GM19240 (cell line): ENCODE data around the gene SKIC8.

Source experiments
- DNase-seq: peaks from one replicate; pipeline ENCODE4 v3.0.0; 2011; ENCODE audit warnings: low spot score; ENCODE audit not compliant: insufficient read length

SKIC8 gene

GRCh38 chr15:78292219-78292618, 7.2 kb downstream of the SKIC8 start:
- no peak for DNase-seq

GRCh38 chr15:78291698-78292097, 7.7 kb downstream of the SKIC8 start:
- no peak for DNase-seq

GRCh38 chr15:78291052-78291451, 8.4 kb downstream of the SKIC8 start:
- no peak for DNase-seq

- no peak for DNase-seq
Observed at GRCh38 chr15:78290222-78290621, 9.2 kb downstream of the SKIC8 start.

- DNase-seq, result no peak
Observed at GRCh38 chr15:78284758-78285157, 14.7 kb downstream of the SKIC8 start.

- no peak for DNase-seq
Observed at GRCh38 chr15:78282324-78282723, 17.1 kb downstream of the SKIC8 start.

GRCh38 chr15:78280319-78281072, 18.9 kb downstream of the SKIC8 start:
- no peak for DNase-seq

GRCh38 chr15:78276064-78276943, 23.1 kb downstream of the SKIC8 start:
- no peak for DNase-seq

- no peak for DNase-seq
Observed at GRCh38 chr15:78274994-78275393, 24.4 kb downstream of the SKIC8 start.

- DNase-seq, result no peak
Observed at GRCh38 chr15:78272776-78273175, 26.6 kb downstream of the SKIC8 start.

GRCh38 chr15:78272316-78272715, 27.1 kb downstream of the SKIC8 start:
- DNase-seq, result no peak

- DNase-seq, result no peak
Observed at GRCh38 chr15:78266806-78267205, 32.6 kb downstream of the SKIC8 start.

GRCh38 chr15:78266229-78266628, 33.2 kb downstream of the SKIC8 start:
- no peak for DNase-seq

GRCh38 chr15:78265752-78266224, 33.6 kb downstream of the SKIC8 start:
- DNase-seq, result no peak

GRCh38 chr15:78265137-78265460, 34.3 kb downstream of the SKIC8 start:
- DNase-seq, result no peak

GRCh38 chr15:78264304-78265136, 34.9 kb downstream of the SKIC8 start, which contains the start of gene DNAJA4:
DNAJA4 (plus strand) TSS chr15:78264562; CDS start chr15:78264764, 202 bp downstream.
- DNase-seq, result no peak

GRCh38 chr15:78263907-78264303, 35.5 kb downstream of the SKIC8 start:
- no peak for DNase-seq

GRCh38 chr15:78263351-78263781, 36.0 kb downstream of the SKIC8 start:
- no peak for DNase-seq

GRCh38 chr15:78261062-78261461, 38.3 kb downstream of the SKIC8 start:
- no peak for DNase-seq

GRCh38 chr15:78260489-78260888, 38.9 kb downstream of the SKIC8 start:
- DNase-seq, result no peak

GRCh38 chr15:78259232-78259631, 40.2 kb downstream of the SKIC8 start:
- DNase-seq, result no peak

- DNase-seq, result no peak
Observed at GRCh38 chr15:78257681-78258080, 41.7 kb downstream of the SKIC8 start.
